Measurements from ENCODE around the gene MAP3K13. TPM values are rescaled to one million over a fixed set of nuclear protein-coding genes. Genes with fewer than 3 reads are reported as not detected.

Gene MAP3K13
- total RNA-seq, 1 experiment from 2014 or later, result 10.6 TPM

DNA sequence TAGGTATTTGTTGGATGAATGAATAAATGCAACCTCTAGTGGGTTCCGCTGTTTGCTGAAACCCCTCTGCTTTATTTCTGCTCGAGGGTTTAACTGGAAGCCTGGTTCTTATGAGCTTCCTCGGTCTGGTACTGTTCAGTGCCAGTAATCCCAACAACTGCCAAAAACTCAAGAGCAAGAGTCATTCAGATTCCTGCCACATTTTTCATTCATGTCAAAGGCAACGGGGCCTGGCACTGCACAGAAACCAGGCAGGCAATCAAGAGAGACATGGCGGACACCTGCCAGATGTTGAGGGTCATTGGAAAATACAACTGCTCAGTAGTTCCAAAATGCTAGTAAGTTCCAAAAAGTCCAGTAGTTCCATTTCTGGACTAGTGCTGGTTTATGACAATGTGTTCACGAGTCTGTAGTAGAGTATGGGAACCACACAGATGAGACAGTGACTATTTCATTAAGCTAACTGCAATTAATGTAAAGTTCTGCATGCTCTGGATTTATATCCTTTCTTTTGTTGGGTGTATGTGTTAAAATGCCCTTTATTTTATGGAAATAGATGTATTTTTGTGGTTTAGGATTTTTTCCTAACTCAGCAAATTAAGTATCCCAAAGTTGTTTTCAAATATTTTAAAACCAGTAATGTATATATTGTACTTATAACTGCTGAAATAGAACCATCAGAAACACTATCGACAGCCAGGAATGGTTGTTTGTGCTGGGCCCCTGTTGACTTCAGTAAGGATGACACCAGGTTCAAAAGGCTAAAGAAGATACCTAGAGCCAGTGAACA, 158.6 kb downstream of the MAP3K13 start:
- Mint-ChIP-seq H3K9me3 (no peaks in the 10 kb centered on the region), H3K4me3 (no peak overlapping the region), H3K36me3 (ENCODE audit: insufficient read depth in 1 of 3, low read depth in 3 of 3) (no peaks in the 10 kb centered on the region), H3K27ac (no peak overlapping the region), H3K27me3 (ENCODE audit: low read depth) (no peaks in the 10 kb centered on the region; the same call in none of the 2 replicates), H3K4me1 (no peaks in the 10 kb centered on the region)
- Histone ChIP-seq H4K20me1 (ENCODE audit: control insufficient read depth, insufficient read depth, insufficient read length) (no peaks in the 10 kb centered on the region), H2BK12ac (ENCODE audit: insufficient read length, low read depth, low read length) (no peak overlapping the region), H3K56ac (ENCODE audit: insufficient read length, low read depth, low read length) (no peak overlapping the region), H2AFZ (ENCODE audit: low read length) (no peak overlapping the region), H3K14ac (ENCODE audit: insufficient read depth, low read length) (no peak overlapping the region), H2BK120ac (ENCODE audit: low read depth, low read length, poor library complexity, severe bottlenecking) (no peak overlapping the region), H4K5ac (ENCODE audit: insufficient read length, low read depth, low read length) (no peak overlapping the region), H3T11ph (ENCODE audit: low read length) (no peak overlapping the region), H3K23me2 (ENCODE audit: insufficient read length, low read depth, low read length, poor library complexity, severe bottlenecking) (no peaks in the 10 kb centered on the region), H2BK5ac (ENCODE audit: insufficient read length, low read length) (no peak overlapping the region), H3K9me3 (ENCODE audit: control insufficient read depth, low read depth, low read length) (no peaks in the 10 kb centered on the region), H3K79me1 (ENCODE audit: insufficient read depth, low read depth, low read length, poor library complexity, severe bottlenecking) (no peaks in the 10 kb centered on the region), H4K8ac (replicated peaks; ENCODE audit: insufficient read length, low read depth, low read length) (no peak overlapping the region), H4K91ac (ENCODE audit: insufficient read length, low read depth, low read length) (no peak overlapping the region), H3K4me2 (ENCODE audit: insufficient read depth, insufficient read length, low read length) (no peak overlapping the region), H3K4ac (ENCODE audit: low read depth, low read length) (no peak overlapping the region), H3K9ac (ENCODE audit: extremely low read depth, insufficient read length, low read length) (no peak overlapping the region), H3K79me2 (ENCODE audit: insufficient read depth, low read length) (no peaks in the 10 kb centered on the region), H3K27ac (ENCODE audit: insufficient read length, low read depth, low read length) (no peak overlapping the region), H3K23ac (ENCODE audit: insufficient read length, low read depth, low read length) (no peak overlapping the region), H2AK5ac (ENCODE audit: insufficient read length, low read length) (no peak overlapping the region), H3K4me1 (ENCODE audit: insufficient read depth, low read length) (no peaks in the 10 kb centered on the region), H3K27me3 (ENCODE audit: insufficient read depth, low read length) (no peaks in the 10 kb centered on the region), H2BK15ac (ENCODE audit: low read depth, low read length) (no peak overlapping the region), H2BK20ac (ENCODE audit: low read depth, low read length, poor library complexity, severe bottlenecking) (no peak overlapping the region), H3K18ac (ENCODE audit: insufficient read length, low read depth, low read length) (no peak overlapping the region)
- DNase-seq, result no peak
- no CpG with 5 or more reads among the region's 7 CpGs for WGBS (ENCODE audit: extremely low coverage, insufficient read length, low lambda C conversion rate)
- TF ChIP-seq, protein P1, sequence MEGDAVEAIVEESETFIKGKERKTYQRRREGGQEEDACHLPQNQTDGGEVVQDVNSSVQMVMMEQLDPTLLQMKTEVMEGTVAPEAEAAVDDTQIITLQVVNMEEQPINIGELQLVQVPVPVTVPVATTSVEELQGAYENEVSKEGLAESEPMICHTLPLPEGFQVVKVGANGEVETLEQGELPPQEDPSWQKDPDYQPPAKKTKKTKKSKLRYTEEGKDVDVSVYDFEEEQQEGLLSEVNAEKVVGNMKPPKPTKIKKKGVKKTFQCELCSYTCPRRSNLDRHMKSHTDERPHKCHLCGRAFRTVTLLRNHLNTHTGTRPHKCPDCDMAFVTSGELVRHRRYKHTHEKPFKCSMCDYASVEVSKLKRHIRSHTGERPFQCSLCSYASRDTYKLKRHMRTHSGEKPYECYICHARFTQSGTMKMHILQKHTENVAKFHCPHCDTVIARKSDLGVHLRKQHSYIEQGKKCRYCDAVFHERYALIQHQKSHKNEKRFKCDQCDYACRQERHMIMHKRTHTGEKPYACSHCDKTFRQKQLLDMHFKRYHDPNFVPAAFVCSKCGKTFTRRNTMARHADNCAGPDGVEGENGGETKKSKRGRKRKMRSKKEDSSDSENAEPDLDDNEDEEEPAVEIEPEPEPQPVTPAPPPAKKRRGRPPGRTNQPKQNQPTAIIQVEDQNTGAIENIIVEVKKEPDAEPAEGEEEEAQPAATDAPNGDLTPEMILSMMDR (conservative IDR thresholded peaks at IDR 0.05), result no peak

Measured in H9 (cell line).